A673 (cell line): ENCODE results near the gene CARD9.

Experiments used
- EZH2 ChIP-seq: fragments of 200-600 bp; sonication (generic); IDR thresholded peaks from 2 replicates; pipeline ENCODE4 v1.6.1; 2017; ENCODE audit warnings: borderline replicate concordance, low read depth, mild to moderate bottlenecking, mixed read lengths, antibody characterized with exemption, low read length; ENCODE audit not compliant: poor library complexity, severe bottlenecking
- TF ChIP-seq, protein P1 (sequence below): fragments of 300-800, 200-600 bp; sonication (generic); conservative IDR thresholded peaks from 2 replicates; pipeline ENCODE4 v1.5.1; 2017; ENCODE audit warnings: low read depth, mild to moderate bottlenecking, antibody characterized with exemption, low read length, moderate library complexity, mixed read lengths

DNA sequence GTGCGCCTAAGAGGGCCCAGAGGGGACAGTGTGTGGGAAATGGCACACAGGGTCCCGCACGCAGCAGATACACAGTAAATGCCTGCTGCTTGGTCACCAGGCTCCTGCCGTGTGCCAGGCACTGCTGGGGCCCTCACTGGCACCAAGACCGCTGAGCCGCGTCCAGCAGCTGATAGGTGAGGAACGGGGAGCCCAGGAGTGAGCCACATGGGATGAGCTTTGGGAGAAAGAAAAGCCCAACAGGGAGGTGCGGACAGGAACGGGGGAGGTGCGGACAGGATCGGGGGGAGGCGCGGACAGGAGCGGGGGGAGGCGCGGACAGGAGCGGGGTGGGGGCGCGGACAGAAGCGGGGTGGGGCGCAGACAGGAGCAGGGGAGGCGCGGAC is 29.6 kb downstream of the CARD9 start:
- TF ChIP-seq EZH2 = no peak
- TF ChIP-seq, protein P1, sequence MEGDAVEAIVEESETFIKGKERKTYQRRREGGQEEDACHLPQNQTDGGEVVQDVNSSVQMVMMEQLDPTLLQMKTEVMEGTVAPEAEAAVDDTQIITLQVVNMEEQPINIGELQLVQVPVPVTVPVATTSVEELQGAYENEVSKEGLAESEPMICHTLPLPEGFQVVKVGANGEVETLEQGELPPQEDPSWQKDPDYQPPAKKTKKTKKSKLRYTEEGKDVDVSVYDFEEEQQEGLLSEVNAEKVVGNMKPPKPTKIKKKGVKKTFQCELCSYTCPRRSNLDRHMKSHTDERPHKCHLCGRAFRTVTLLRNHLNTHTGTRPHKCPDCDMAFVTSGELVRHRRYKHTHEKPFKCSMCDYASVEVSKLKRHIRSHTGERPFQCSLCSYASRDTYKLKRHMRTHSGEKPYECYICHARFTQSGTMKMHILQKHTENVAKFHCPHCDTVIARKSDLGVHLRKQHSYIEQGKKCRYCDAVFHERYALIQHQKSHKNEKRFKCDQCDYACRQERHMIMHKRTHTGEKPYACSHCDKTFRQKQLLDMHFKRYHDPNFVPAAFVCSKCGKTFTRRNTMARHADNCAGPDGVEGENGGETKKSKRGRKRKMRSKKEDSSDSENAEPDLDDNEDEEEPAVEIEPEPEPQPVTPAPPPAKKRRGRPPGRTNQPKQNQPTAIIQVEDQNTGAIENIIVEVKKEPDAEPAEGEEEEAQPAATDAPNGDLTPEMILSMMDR = no peak
